ENCODE results near the gene ANO6. TPM values are rescaled to one million over a fixed set of nuclear protein-coding genes. Genes with fewer than 3 reads are reported as not detected.

ANO6 gene
- total RNA-seq, 1 donor from 2014 or later = 46.2 TPM

DNA sequence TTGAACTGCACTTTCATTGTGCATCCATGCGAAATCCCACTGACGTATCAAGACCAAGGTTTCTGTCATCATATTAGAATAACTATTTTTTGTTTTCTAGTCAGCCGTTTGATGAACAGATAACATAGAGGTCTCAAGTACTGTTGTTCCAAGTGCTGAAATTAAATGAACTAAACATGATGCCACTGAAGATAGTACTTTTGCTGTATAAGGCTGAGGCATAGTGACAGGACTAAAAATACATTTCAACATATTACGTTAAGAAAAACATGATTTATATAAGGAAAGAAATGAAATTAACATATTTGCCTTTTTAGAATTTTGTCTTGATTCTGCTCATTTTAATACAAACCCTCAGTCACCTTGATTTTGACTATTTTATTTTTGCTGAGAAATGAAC is 82.2 kb downstream of the ANO6 start:
- H3K4me1 ChIP-seq = peaks cover 78% of the 10 kb centered on the region
- no peaks in the 10 kb centered on the region for H3K27me3 ChIP-seq (ENCODE audit: low read depth)
- H3K9me3 ChIP-seq (replicated peaks) = no peaks in the 10 kb centered on the region
- intact Hi-C loops (cut with micrococcal nuclease) = no loop called here
- H3K4me3 ChIP-seq = no peak overlapping the region
- TF ChIP-seq, protein P1, sequence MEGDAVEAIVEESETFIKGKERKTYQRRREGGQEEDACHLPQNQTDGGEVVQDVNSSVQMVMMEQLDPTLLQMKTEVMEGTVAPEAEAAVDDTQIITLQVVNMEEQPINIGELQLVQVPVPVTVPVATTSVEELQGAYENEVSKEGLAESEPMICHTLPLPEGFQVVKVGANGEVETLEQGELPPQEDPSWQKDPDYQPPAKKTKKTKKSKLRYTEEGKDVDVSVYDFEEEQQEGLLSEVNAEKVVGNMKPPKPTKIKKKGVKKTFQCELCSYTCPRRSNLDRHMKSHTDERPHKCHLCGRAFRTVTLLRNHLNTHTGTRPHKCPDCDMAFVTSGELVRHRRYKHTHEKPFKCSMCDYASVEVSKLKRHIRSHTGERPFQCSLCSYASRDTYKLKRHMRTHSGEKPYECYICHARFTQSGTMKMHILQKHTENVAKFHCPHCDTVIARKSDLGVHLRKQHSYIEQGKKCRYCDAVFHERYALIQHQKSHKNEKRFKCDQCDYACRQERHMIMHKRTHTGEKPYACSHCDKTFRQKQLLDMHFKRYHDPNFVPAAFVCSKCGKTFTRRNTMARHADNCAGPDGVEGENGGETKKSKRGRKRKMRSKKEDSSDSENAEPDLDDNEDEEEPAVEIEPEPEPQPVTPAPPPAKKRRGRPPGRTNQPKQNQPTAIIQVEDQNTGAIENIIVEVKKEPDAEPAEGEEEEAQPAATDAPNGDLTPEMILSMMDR (IDR thresholded peaks at IDR 0.05; ENCODE audit: borderline replicate concordance) = no peak
- no peaks in the 10 kb centered on the region for H3K36me3 ChIP-seq
- H3K27ac ChIP-seq (replicated peaks) = peak overlapping the region; percentile 45
- no peak for DNase-seq

DNA sequence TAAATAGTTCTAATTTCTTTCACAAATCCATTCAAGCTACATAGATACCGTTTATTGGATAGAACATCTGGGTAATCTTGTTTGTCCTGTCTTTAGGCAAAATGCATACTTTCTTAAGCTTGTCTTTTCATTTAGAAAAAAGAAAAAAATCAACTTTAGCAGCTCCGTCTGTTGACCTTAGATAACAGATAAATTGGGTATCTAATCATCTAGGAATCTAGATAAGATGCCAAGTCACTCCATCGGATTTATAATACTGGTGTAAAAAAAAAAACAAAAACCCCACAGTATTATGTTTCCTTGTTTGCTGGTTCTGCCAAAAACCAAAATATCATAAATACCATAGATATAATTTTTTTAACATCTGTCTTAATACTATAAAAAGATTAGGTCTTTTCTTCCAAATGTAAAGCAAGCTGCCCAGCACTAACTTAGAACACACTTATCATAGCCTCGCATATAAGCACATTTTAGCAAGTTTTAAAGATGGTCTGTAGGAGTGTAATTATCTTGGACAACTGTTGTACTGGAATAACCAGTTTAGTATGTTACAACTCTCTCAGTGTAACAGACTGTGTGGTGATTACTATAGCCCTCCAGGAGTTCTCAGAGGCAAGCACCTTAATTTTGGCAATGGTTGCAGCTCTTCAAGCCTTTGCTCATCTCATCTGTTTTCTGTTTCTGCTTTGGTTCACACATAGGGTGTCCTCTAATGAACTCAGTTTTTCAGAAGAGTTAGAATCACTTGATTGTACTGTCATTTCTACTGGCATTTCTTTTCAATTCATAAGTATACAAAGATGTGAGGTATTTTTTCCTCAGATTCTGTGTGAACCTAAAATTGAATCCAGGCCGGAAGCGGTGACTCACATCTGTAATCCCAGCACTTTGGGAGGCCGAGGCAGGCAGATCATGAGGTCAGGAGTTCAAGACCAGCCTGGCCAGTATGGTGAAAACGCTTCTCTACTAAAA is 83.1 kb downstream of the ANO6 start:
- intact Hi-C loops (cut with micrococcal nuclease) = no loop called here
- TF ChIP-seq, protein P1 (IDR thresholded peaks at IDR 0.05; ENCODE audit: borderline replicate concordance) = no peak
- Histone ChIP-seq H3K4me3 (no peak overlapping the region), H3K36me3 (no peaks in the 10 kb centered on the region), H3K27ac (replicated peaks) (peak overlapping the region; percentile 45), H3K9me3 (replicated peaks) (no peaks in the 10 kb centered on the region), H3K27me3 (ENCODE audit: low read depth) (no peaks in the 10 kb centered on the region), H3K4me1 (peaks cover 81% of the 10 kb centered on the region)
- no peak for DNase-seq

DNA sequence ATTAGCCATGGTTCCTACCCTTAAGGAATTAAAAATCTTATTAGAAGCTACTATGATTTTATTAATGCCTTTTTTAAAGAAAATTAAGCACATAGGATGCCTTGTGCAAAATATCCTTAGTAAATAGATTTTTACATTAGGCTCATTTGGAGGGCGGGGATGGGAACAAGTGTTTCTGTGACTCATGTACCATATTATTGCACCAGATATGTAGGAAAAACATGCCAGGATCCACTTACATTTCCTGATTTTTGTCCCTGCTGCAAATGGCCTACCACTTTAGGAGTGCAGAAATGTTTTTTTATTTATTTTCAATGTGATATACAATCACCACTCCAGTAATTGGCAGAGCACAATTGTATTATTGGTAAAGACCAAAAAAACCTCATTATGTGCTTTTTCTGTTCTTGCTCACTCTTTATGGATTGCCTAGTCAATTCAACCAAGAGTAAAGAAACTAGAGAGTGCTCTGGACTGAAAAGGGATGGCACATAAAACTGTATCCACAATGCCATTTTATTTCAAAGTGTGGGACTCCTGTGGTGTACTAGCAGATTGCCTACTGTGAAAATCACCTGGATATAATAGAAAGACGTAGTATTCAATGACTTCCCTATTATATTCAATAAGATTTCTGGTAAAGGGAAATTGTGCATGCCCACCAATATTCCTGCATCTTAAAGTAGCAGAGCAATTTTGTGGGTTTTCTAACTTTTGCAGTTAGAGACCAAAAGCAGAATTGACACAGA is 86.9 kb downstream of the ANO6 start:
- TF ChIP-seq, protein P1 (IDR thresholded peaks at IDR 0.05; ENCODE audit: borderline replicate concordance) = no peak
- Histone ChIP-seq H3K9me3 (replicated peaks) (no peaks in the 10 kb centered on the region), H3K4me1 (peaks cover 91% of the 10 kb centered on the region), H3K4me3 (no peak overlapping the region), H3K27ac (replicated peaks) (peak overlapping the region; percentile 72), H3K27me3 (ENCODE audit: low read depth) (no peaks in the 10 kb centered on the region), H3K36me3 (no peaks in the 10 kb centered on the region)
- DNase-seq = no peak
- intact Hi-C loops (cut with micrococcal nuclease) = no loop called here

DNA sequence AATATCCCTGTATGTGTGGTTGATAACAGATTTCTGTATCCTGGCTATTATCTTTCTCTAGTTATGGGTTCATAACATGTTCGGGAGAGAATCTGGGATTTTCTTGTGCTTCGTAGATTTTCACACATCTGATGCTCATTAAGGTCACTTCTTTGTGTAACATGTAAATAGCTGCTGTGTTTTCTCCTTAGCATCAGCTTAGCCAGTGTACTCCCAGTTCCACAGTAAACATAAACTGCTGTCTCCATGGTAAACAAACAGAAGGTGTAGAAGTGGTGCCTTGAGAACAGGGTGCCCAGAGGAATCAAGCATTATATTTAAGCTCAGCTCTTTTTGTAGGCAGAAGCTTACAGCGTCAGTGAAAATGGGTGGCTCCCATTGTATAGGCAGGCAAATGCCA is 88.0 kb downstream of the ANO6 start:
- TF ChIP-seq, protein P1 (IDR thresholded peaks at IDR 0.05; ENCODE audit: borderline replicate concordance) = no peak
- H3K36me3 ChIP-seq = no peaks in the 10 kb centered on the region
- peak overlapping the region; percentile 72 for H3K27ac ChIP-seq (replicated peaks)
- intact Hi-C loops (cut with micrococcal nuclease) = no loop called here
- H3K4me3 ChIP-seq = no peak overlapping the region
- no peaks in the 10 kb centered on the region for H3K27me3 ChIP-seq (ENCODE audit: low read depth)
- H3K4me1 ChIP-seq = peaks cover 89% of the 10 kb centered on the region
- DNase-seq = no peak
- H3K9me3 ChIP-seq (replicated peaks) = no peaks in the 10 kb centered on the region

DNA sequence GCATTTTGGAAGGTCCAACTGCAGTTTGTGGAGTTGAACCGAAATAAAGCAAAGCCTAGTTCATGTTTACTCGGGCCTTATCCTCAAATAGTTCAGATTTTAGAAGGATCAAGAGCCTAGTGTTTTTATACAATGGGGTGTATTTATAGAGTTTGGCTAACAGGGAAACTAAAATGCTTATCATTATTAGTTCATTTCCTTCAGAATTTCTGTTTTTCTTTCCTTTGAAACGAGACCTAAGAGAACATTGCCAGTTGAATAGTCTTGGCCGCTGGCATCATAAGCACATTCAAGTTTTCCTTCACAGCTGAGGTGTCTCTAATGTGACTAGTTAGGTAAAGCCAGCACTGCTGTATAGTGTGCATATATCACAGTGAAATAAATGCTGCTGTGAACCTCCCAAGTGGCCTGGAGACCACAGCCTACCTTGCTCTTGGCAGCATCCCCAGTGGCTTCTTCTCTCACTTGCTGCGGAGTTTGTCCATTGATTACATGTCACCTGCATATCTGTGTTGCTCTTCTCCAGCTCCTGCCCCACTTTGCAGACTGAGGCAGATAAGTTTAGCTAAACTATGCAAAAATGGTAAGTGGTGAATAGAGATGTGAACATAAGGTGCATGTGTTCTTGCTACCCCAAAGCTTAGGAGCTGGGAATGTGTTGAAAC is 88.8 kb downstream of the ANO6 start:
- no peak overlapping the region for H3K4me3 ChIP-seq
- intact Hi-C loops (cut with micrococcal nuclease) = no loop called here
- no peaks in the 10 kb centered on the region for H3K27me3 ChIP-seq (ENCODE audit: low read depth)
- H3K9me3 ChIP-seq (replicated peaks) = no peaks in the 10 kb centered on the region
- peak overlapping the region; percentile 72 for H3K27ac ChIP-seq (replicated peaks)
- H3K4me1 ChIP-seq = peaks cover 89% of the 10 kb centered on the region
- H3K36me3 ChIP-seq = no peaks in the 10 kb centered on the region
- no peak for DNase-seq
- TF ChIP-seq, protein P1 (IDR thresholded peaks at IDR 0.05; ENCODE audit: borderline replicate concordance) = no peak

Measured in left ventricle myocardium inferior (tissue), 1 donor.